Pancreas (tissue), 10 donors: Measurements from ENCODE around the gene PRKCE. TPM values are rescaled to one million over a fixed set of nuclear protein-coding genes. Genes with fewer than 3 reads are reported as not detected.
A peak's percentile ranks its signal among the peaks of the same experiment; 100 is the strongest.

ENCODE experiments used
- ATAC-seq, 4 donors: fragments of 200-7000 bp; cut with Tn5 transposase; one replicate each; pipeline versions ENCODE4 v1.8.0 to v1.9.1; 2020; ENCODE audit warnings: mild to moderate bottlenecking in 4 of 4, moderate library complexity in 4 of 4
- DNase-seq, 6 donors: peaks; one replicate each; pipeline ENCODE4 v3.0.0-alpha.2; 2020
- FAIRE-seq: peaks from 2 replicates; lab custom pipeline; 2012; peaks lifted over from hg19 to GRCh38; lab: Jason Lieb, UNC
- H3K27ac ChIP-seq, 4 donors: fragments of 200-600 bp; sonication (generic); 1 replicate in 3 of 4; 2 replicates in 1 of 4; pipeline versions ENCODE4 v1.5.0 to v1.8.0; 2020
- H3K27me3 ChIP-seq, 4 donors: fragments of 200-600 bp; one replicate each; pipeline ENCODE4 v1.8.0; 2021
- H3K36me3 ChIP-seq, 3 donors: fragments of 200-600 bp; sonication (generic) in 1 of 3; one replicate each; pipeline versions ENCODE4 v1.5.0 to v1.8.0; 2020 to 2021
- H3K4me1 ChIP-seq, 3 donors: fragments of 200-600 bp; one replicate each; pipeline ENCODE4 v1.8.0; 2021
- H3K4me3 ChIP-seq, 4 donors: fragments of 200-600 bp; sonication (generic) in 2 of 4; one replicate each; pipeline versions ENCODE4 v1.5.0 to v1.8.0; 2020 to 2021
- H3K9me3 ChIP-seq, 4 donors: fragments of 200-600 bp; one replicate each; pipeline ENCODE4 v1.8.0; 2021
- WGBS, 2 donors: extraction: QIAGEN DNeasy Blood & Tissue Kit; methylation state at CpG; one replicate each; pipeline ENCODE4 v1.1.7; 2013; 5-methylcytosine and 5-hydroxymethylcytosine counted together
- intact Hi-C, 3 donors: fragments of 100-400 bp; cut with DNase I; formaldehyde crosslinking; loops; one replicate each; pipeline versions ENCODE4 v1.11.1 to v1.14.2; 2022
- polyA plus RNA-seq, 2 donors: library from polyadenylated mRNA; stranded (reverse); fragments of 200-250 nt; gene quantifications; one replicate each; pipeline ENCODE4 v1.2.3, GENCODE V29; 2013
- total RNA-seq, 6 donors: library from RNA; stranded (reverse); fragmentation: NEBNext Ultra II Directional in 4 of 6; extraction: Animal tissue kit (Norgen Biotek cat#: 25700) in 4 of 6; gene quantifications; one replicate each; pipeline versions ENCODE4 v1.2.1 to v1.2.4, GENCODE V29; 2021 to 2023
- TF ChIP-seq, protein P1 (sequence below), 4 donors: fragments of 200-600 bp; sonication (generic) in 3 of 4; IDR thresholded peaks; one replicate each; pipeline versions ENCODE4 v1.5.0 to v1.8.0; 2021; ENCODE audit warnings: antibody characterized with exemption in 4 of 4
- donor health status: healthy with polysubstance abuse.
- donor health status: DM: no; HTN: no; CAD: no; lungs with moderate emphysema.
- donor health status: DM: no; HTN: no; CAD: no.
- donor health status: control.
- donor health status: control.
- donor health status: Bipolar disorder and iron deficiency.
- donor health status: DM: yes; HTN: yes; CAD: no.
- donor health status: DM: no; HTN: no; CAD: no.
- donor health status: DM: no; HTN: no; CAD: no.
- donor health status: DM: yes; HTN: yes; CAD: no.

Gene PRKCE
- total and polyA plus RNA-seq, 8 donors: 4.0 to 19.4 (median 10.0) TPM

DNA sequence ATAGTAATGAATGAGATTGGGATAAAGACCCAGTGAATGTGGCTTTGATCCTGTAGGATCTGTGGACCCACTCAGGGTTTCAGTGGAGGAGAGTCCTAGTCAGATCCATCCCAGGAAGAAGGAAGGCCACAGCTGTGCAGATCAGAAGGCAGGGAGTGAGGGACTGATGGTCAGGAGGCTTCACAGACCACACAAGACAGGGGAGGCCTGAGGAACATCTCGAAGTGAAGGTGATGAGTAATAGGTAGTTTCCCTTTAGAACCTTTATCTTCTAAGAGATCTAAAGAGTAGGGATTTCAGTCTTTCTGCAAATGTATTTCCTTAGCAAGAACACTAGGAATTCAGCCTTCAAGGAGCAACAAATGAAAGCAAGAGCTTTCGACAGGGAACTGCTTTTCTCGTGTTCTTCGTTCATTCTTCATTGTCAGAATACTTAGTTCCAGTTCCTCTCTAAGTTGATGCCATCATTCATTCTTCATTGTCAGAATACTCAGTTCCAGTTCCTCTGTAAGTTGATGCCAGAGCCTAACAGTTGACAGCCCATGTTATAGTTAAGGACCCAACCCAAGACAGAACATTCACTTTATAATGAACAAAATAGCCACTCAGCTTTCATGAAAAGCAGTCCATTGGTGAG lies 495.5 kb downstream of the PRKCE start:
- Histone ChIP-seq H3K4me3 (no peak overlapping the region), H3K27me3 (no peaks in the 10 kb centered on the region), H3K36me3 (no peaks in the 10 kb centered on the region), H3K4me1 (peaks cover 0 to 6% (median 0%) of the 10 kb centered on the region in 3 donors), H3K9me3 (no peaks in the 10 kb centered on the region), H3K27ac (no peak overlapping the region)
- no peak for FAIRE-seq
- WGBS, 2 donors: 76 to 86% methylated on average over 4 of the region's 4 CpGs
- no peak for ATAC-seq
- TF ChIP-seq, protein P1, sequence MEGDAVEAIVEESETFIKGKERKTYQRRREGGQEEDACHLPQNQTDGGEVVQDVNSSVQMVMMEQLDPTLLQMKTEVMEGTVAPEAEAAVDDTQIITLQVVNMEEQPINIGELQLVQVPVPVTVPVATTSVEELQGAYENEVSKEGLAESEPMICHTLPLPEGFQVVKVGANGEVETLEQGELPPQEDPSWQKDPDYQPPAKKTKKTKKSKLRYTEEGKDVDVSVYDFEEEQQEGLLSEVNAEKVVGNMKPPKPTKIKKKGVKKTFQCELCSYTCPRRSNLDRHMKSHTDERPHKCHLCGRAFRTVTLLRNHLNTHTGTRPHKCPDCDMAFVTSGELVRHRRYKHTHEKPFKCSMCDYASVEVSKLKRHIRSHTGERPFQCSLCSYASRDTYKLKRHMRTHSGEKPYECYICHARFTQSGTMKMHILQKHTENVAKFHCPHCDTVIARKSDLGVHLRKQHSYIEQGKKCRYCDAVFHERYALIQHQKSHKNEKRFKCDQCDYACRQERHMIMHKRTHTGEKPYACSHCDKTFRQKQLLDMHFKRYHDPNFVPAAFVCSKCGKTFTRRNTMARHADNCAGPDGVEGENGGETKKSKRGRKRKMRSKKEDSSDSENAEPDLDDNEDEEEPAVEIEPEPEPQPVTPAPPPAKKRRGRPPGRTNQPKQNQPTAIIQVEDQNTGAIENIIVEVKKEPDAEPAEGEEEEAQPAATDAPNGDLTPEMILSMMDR (IDR thresholded peaks at IDR 0.05): no peak
- no peak for DNase-seq
- intact Hi-C loops: no loop called here

GRCh38 chr2:46147626-46148368 lies 496.3 kb downstream of the PRKCE start:
- no peak for ATAC-seq
- intact Hi-C loops: no loop called here

DNA sequence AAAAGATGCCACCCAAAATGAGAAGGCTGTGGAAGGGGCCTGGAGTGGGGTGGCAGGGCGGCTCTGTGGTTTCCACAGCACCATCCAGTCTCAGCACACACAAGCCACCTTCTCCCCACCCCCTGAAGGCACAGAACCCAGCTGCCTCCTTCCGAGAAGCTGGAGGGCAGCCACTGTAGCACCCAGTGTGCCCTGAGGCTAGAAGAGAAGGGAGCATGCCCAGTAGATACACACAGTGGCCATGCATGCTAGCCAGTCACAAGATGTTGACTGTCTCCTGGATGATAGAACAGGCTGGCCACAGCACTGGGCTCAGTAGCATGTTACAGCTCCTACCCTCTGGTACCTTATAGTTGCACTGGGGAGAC lies 496.9 kb downstream of the PRKCE start:
- Histone ChIP-seq H3K36me3 (no peaks in the 10 kb centered on the region), H3K9me3 (no peaks in the 10 kb centered on the region), H3K4me1 (no peaks in the 10 kb centered on the region), H3K4me3 (no peak overlapping the region), H3K27me3 (no peaks in the 10 kb centered on the region), H3K27ac (no peak overlapping the region)
- ATAC-seq: no peak
- no peak for DNase-seq
- TF ChIP-seq, protein P1 (IDR thresholded peaks at IDR 0.05): no peak
- no peak for FAIRE-seq
- WGBS, 2 donors: 95 to 100% methylated on average over 2 of the region's 2 CpGs
- intact Hi-C loops: no loop called here

More at GRCh38 chr2:46147626-46148368, 496.3 kb downstream of the PRKCE start:
- FAIRE-seq: no peak
- H3K27me3 ChIP-seq: no peaks in the 10 kb centered on the region
- TF ChIP-seq, protein P1 (IDR thresholded peaks at IDR 0.05): no peak
- no peak overlapping the region for H3K4me3 ChIP-seq
- 93 to 96% methylated on average over 6 of the region's 6 CpGs for WGBS, 2 donors
- no peaks in the 10 kb centered on the region for H3K9me3 ChIP-seq
- no peak for DNase-seq
- H3K4me1 ChIP-seq: no peaks in the 10 kb centered on the region
- H3K27ac ChIP-seq: no peak overlapping the region
- H3K36me3 ChIP-seq: no peaks in the 10 kb centered on the region

- ATAC-seq: no peak
- Histone ChIP-seq H3K9me3 (no peaks in the 10 kb centered on the region), H3K36me3 (no peaks in the 10 kb centered on the region), H3K27me3 (no peaks in the 10 kb centered on the region), H3K27ac (no peak overlapping the region), H3K4me1 (no peaks in the 10 kb centered on the region), H3K4me3 (no peak overlapping the region)
- no peak for FAIRE-seq
- DNase-seq: no peak
- intact Hi-C loops: no loop called here
- 87 to 91% methylated on average over 3 of the region's 3 CpGs for WGBS, 2 donors
- TF ChIP-seq, protein P1 (IDR thresholded peaks at IDR 0.05): no peak
These were observed 499.0 kb downstream of the PRKCE start for GRCh38 chr2:46150445-46150955.

DNA sequence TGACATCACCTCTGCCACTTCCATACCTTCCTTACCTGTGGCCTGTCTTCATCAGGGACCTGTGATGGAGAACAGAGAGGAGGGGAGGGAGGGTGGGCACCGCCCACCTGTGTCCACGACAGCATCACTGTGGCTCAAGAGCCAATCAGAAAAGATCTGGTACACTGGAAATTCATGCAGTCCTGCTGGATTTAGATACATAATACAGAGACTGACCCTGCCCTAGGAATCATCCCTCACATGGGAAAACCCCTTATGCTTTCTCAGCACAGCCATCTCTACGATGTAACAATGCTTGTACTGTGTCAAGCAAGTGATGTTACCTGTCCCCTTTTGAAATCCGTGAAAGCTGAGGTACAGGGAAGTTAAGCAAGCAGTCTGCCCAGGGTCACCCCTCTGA lies 500.1 kb downstream of the PRKCE start:
- Histone ChIP-seq H3K36me3 (no peaks in the 10 kb centered on the region), H3K4me1 (no peaks in the 10 kb centered on the region), H3K27me3 (no peaks in the 10 kb centered on the region), H3K27ac (no peak overlapping the region), H3K4me3 (no peak overlapping the region), H3K9me3 (no peaks in the 10 kb centered on the region)
- TF ChIP-seq, protein P1 (IDR thresholded peaks at IDR 0.05): no peak
- no peak for DNase-seq
- WGBS, 2 donors: 76 to 82% methylated on average over 4 of the region's 4 CpGs
- ATAC-seq: peak in 2 of 4 donors; percentile 23 to 38
- intact Hi-C loops: no loop called here
- FAIRE-seq: no peak
